GM21390 (cell line): ENCODE results near the gene LRRC2.

Experiments
- ATAC-seq: cut with Tn5 transposase; IDR thresholded peaks from one replicate; pipeline ENCODE4 v1.9.1; 2021; ENCODE audit not compliant: unreplicated experiment

Gene LRRC2

GRCh38 chr3:46482632-46483350 is 83.3 kb downstream of the LRRC2 start:
- ATAC-seq, result no peak

DNA sequence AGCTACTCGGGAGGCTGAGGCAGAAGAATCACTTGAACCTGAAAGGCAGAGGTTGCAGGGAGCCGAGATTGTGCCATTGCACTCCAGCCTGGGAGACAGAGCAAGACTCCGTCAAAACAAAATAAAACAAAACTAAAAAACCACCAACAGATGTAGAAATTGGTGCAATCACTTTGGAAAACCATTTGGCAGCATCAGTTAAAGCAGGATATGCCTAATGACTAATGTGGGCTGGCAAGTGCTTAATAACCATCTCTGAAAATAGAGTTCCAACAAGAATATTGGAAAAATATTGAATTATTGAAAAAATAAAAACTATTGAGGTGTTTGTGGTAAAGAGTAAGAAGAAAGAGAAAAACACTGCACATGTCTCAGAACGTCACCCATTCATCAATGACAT is 84.5 kb downstream of the LRRC2 start:
- ATAC-seq, result no peak

GRCh38 chr3:46480491-46481195 is 85.5 kb downstream of the LRRC2 start:
- ATAC-seq, result no peak

GRCh38 chr3:46479696-46480095 is 86.4 kb downstream of the LRRC2 start:
- ATAC-seq, result no peak

DNA sequence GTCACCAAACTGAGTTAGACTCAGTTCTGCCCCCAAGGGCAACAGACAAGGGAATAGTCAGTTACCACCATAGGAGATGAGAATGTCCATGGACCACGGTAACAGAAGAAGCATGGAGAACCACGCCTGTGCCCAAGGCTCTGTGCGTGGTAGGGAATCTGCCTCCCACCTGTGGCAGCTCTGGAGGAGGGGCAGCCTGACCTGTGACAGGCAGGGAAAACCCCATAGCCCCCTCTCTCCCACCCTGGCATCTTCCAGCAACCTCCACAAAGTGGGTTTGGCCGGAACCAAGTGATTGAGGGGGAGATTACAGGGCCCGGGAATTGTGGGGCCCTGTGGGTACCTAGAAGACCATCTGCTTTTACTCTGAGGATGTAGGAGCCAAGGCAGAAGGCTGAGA is 87.1 kb downstream of the LRRC2 start:
- no peak for ATAC-seq

- no peak for ATAC-seq
Observed at GRCh38 chr3:46478341-46478740, 87.8 kb downstream of the LRRC2 start.

DNA sequence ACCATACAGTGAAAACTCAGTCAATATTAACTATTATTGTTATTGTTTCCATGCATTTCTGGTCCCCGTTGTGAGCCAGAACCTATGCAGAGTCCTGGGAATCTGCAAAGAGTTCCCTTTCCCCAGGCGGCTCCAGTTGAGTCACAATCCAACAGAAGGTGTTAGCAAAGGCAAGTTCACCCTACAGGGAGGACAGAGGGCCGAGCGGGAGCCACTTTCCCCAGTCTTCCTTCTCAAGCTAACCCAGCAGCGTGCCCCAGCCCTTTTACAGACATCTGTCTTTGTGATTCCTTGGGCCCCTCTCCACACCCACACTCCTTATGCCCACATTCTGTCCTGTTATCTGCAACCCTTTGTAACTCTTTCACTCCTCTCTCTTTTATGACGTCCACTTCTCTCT is 88.3 kb downstream of the LRRC2 start:
- no peak for ATAC-seq

GRCh38 chr3:46477145-46477544 is 89.0 kb downstream of the LRRC2 start:
- ATAC-seq, result no peak

GRCh38 chr3:46472736-46473135 is 93.4 kb downstream of the LRRC2 start:
- ATAC-seq, result no peak

GRCh38 chr3:46471371-46471914 is 94.7 kb downstream of the LRRC2 start:
- no peak for ATAC-seq

GRCh38 chr3:46470831-46471230 is 95.3 kb downstream of the LRRC2 start:
- no peak for ATAC-seq

DNA sequence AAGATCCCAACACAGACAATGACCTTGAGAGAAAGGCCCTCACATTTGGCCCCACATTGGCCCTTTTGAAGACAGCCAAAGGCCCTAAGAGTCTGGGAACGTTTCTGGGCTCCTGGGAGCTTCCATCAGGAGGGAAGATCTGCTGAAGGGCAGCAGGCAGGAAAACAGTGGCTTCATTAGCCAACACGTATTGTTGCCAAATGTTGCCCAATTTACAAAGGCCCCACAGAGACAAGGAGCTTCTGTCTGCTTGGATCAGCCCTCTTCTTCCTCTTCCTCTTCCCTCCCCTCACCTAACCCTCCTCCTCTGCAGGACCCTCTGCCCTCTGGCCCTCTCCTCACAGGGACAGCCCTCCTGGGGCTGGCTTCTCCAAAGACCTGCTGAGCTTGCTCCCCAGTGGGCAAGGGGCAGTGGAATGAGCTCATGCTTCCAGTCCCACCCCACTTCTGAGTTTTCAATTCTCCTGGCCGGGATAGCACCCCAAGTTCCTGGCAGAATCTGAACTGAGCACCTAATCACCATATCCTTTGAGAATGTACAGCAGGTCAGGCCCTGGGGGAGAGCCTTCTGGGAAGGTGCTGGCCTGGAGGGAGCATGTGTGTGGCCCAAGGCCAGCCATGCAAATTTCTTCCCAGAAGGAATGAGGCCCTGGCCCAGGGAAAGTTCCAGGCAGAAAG is 96.3 kb downstream of the LRRC2 start:
- ATAC-seq, result no peak

- no peak for ATAC-seq
Observed at GRCh38 chr3:46468753-46469600, 97.1 kb downstream of the LRRC2 start.

DNA sequence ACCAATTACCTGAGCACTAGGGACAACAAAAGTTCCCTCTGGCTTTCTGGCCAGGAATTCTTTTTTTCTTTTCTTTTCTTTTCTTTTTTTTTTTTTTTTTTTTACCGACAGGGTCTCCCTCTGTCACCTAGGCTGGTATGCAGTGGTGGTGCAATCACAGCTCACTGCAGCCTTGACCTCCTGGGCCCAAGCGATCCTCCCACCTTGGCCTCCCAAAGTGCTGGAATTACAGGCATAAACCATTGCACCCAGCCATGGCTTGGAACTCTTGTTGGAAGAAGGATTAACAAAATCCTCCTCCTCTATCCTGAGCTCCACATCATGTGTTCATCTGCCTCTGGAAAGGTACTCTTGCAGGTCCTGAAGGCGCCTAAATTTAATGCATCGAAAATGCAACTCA is 98.5 kb downstream of the LRRC2 start:
- no peak for ATAC-seq

DNA sequence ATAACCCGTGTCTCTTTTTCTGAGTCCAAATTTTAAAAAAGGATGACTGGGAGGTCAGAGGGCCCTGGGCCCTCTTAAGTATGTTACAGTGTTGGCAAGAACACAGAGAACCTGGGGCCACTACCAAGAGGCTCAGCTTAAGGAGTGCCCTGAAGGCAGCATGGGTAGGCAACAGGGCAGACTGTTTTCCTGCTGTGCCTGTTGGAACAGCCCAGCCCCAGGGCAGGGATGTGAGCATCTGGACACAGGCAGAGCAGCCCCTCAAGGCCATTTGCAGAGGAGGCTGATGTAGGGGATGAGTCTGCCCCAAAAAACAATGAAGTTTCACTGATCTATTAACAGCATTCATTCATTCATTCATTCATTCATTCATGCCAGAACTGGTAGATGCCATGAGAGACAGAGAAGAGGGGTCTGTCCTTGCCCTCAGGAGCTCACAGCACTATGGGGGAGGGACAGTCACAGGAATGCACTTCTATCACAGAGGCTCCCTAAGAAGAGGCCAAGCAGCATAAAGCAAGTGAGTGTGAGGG is 99.2 kb downstream of the LRRC2 start:
- no peak for ATAC-seq

GRCh38 chr3:46466273-46466672 is 99.8 kb downstream of the LRRC2 start:
- no peak for ATAC-seq
